ENCODE data around the gene FAM168A.

Gene FAM168A

GRCh38 chr11:73480677-73481076, 117.2 kb downstream of the FAM168A start:
- DNase-seq (ENCODE audit: low read depth in 1 of 2, low spot score in 1 of 2), result peak in 1 of 2 experiments; percentile 45
- Histone ChIP-seq H3K27ac (replicated peaks) (no peak overlapping the region), H3K27me3 (ENCODE audit: insufficient read depth, poor library complexity, severe bottlenecking) (no peaks in the 10 kb centered on the region), H3K4me3 (replicated peaks; ENCODE audit: insufficient read depth, low read length) (no peak overlapping the region)
- TF ChIP-seq SPI1 (IDR thresholded peaks at IDR 0.05; ENCODE audit: borderline replicate concordance, low read depth), result no peak
- TF ChIP-seq POLR2AphosphoS5 (IDR thresholded peaks at IDR 0.05; ENCODE audit: low read depth), result no peak
- no peak for TF ChIP-seq GABPA (IDR thresholded peaks at IDR 0.05; ENCODE audit: low read depth)
- TF ChIP-seq REST (IDR thresholded peaks at IDR 0.05; ENCODE audit: insufficient replicate concordance, low read depth), result no peak

GRCh38 chr11:73478737-73479347, 119.1 kb downstream of the FAM168A start:
- TF ChIP-seq REST (IDR thresholded peaks at IDR 0.05; ENCODE audit: insufficient replicate concordance, low read depth), result no peak
- peak; percentile 62 for TF ChIP-seq CTCF (IDR thresholded peaks at IDR 0.05; ENCODE audit: insufficient read depth, low read length)
- DNase-seq (ENCODE audit: low read depth in 1 of 2, low spot score in 1 of 2), result no peak
- no peak overlapping the region for H3K4me3 ChIP-seq (replicated peaks; ENCODE audit: insufficient read depth, low read length)
- H3K27me3 ChIP-seq (ENCODE audit: insufficient read depth, poor library complexity, severe bottlenecking), result no peaks in the 10 kb centered on the region
- no peak overlapping the region for H3K27ac ChIP-seq (replicated peaks)

GRCh38 chr11:73477518-73477917, 120.4 kb downstream of the FAM168A start:
- H3K27me3 ChIP-seq (ENCODE audit: insufficient read depth, poor library complexity, severe bottlenecking), result no peaks in the 10 kb centered on the region
- TF ChIP-seq REST (IDR thresholded peaks at IDR 0.05; ENCODE audit: insufficient replicate concordance, low read depth), result no peak
- TF ChIP-seq SPI1 (IDR thresholded peaks at IDR 0.05; ENCODE audit: borderline replicate concordance, low read depth), result no peak
- TF ChIP-seq GABPA (IDR thresholded peaks at IDR 0.05; ENCODE audit: low read depth), result no peak
- no peak for TF ChIP-seq CTCF (IDR thresholded peaks at IDR 0.05; ENCODE audit: insufficient read depth, low read length)
- TF ChIP-seq POLR2AphosphoS5 (IDR thresholded peaks at IDR 0.05; ENCODE audit: low read depth), result no peak
- no peak overlapping the region for H3K27ac ChIP-seq (replicated peaks)
- DNase-seq (ENCODE audit: low read depth in 1 of 2, low spot score in 1 of 2), result no peak
- H3K4me3 ChIP-seq (replicated peaks; ENCODE audit: insufficient read depth, low read length), result no peak overlapping the region

Measured in HL-60 (cell line).